Common myeloid progenitor, CD34-positive (primary cell): Measurements from ENCODE around the gene SYNE1.
A peak's percentile ranks its signal among the peaks of the same experiment; 100 is the strongest.

Experiments used
- CTCF ChIA-PET: fragments of 350-600 bp; sonication (Branson Sonifier 250); formaldehyde crosslinking; loops from one replicate; lab custom pipeline; 2021; ENCODE audit warnings: antibody characterized with exemption; lab: Charles Lee
- POLR2A ChIA-PET: fragments of 350-600 bp; sonication (Branson Sonifier 250); formaldehyde crosslinking; loops from one replicate; lab custom pipeline; 2021; ENCODE audit warnings: antibody characterized with exemption; lab: Charles Lee
- DNase-seq, 3 donors: peaks; one replicate each; pipeline versions ENCODE4 v3.0.0 to v3.0.0-alpha.2; 2013
- H3K27ac ChIP-seq, 2 experiments: 1 replicate in 1 of 2; 2 replicates in 1 of 2; pipeline ENCODE4 v1.7.0; 2013; ENCODE audit warnings: inconsistent platforms in 2 of 2, low read length in 2 of 2, mild to moderate bottlenecking in 2 of 2, low read depth in 1 of 2, moderate library complexity in 1 of 2; ENCODE audit not compliant: severe bottlenecking in 2 of 2, insufficient read depth in 1 of 2, poor library complexity in 1 of 2
- H3K27me3 ChIP-seq, 5 experiments: replicated peaks in 2 of 5; 1 replicate in 3 of 5; 2 replicates in 2 of 5; pipeline versions ENCODE4 v1.6.1 to v1.7.0; 2013; ENCODE audit warnings: low read length in 4 of 5, mild to moderate bottlenecking in 2 of 5, moderate library complexity in 2 of 5, inconsistent platforms in 1 of 5; ENCODE audit not compliant: insufficient read depth in 5 of 5, control insufficient read depth in 4 of 5
- H3K36me3 ChIP-seq, 4 experiments: 1 replicate in 2 of 4; 2 replicates in 2 of 4; pipeline versions ENCODE4 v1.6.1 to v1.7.0; 2013; ENCODE audit warnings: low read length in 3 of 4, control low read depth in 1 of 4, mild to moderate bottlenecking in 1 of 4; ENCODE audit not compliant: control insufficient read depth in 4 of 4, insufficient read depth in 4 of 4
- H3K4me1 ChIP-seq, 4 experiments: 1 replicate in 3 of 4; 2 replicates in 1 of 4; pipeline versions ENCODE4 v1.6.1 to v1.7.1; 2013; ENCODE audit warnings: low read length in 3 of 4, mild to moderate bottlenecking in 3 of 4, control low read depth in 1 of 4, inconsistent platforms in 1 of 4, moderate library complexity in 1 of 4; ENCODE audit not compliant: control insufficient read depth in 4 of 4, insufficient read depth in 4 of 4; ENCODE audit errors: control extremely low read depth in 1 of 4
- H3K4me3 ChIP-seq, 7 experiments: 1 replicate in 4 of 7; 2 replicates in 3 of 7; pipeline versions ENCODE4 v1.5.1 to v1.7.0; 2013; ENCODE audit warnings: mild to moderate bottlenecking in 7 of 7, low read length in 6 of 7, moderate library complexity in 6 of 7, inconsistent platforms in 2 of 7, low read depth in 2 of 7, control low read depth in 1 of 7; ENCODE audit not compliant: insufficient read depth in 4 of 7, control insufficient read depth in 1 of 7; ENCODE audit errors: extremely low read depth in 1 of 7
- H3K9me3 ChIP-seq, 5 experiments: 1 replicate in 4 of 5; 2 replicates in 1 of 5; pipeline versions ENCODE4 v1.6.1 to v1.7.1; 2013; ENCODE audit warnings: low read length in 4 of 5, mild to moderate bottlenecking in 2 of 5, inconsistent platforms in 1 of 5, low read depth in 1 of 5, moderate library complexity in 1 of 5; ENCODE audit not compliant: control insufficient read depth in 4 of 5, insufficient read depth in 2 of 5; ENCODE audit errors: control extremely low read depth in 1 of 5
- WGBS: methylation state at CpG from one replicate; pipeline ENCODE4 v1.1.5; 2013; ENCODE audit not compliant: insufficient coverage; 5-methylcytosine and 5-hydroxymethylcytosine counted together

The SYNE1 gene

DNA sequence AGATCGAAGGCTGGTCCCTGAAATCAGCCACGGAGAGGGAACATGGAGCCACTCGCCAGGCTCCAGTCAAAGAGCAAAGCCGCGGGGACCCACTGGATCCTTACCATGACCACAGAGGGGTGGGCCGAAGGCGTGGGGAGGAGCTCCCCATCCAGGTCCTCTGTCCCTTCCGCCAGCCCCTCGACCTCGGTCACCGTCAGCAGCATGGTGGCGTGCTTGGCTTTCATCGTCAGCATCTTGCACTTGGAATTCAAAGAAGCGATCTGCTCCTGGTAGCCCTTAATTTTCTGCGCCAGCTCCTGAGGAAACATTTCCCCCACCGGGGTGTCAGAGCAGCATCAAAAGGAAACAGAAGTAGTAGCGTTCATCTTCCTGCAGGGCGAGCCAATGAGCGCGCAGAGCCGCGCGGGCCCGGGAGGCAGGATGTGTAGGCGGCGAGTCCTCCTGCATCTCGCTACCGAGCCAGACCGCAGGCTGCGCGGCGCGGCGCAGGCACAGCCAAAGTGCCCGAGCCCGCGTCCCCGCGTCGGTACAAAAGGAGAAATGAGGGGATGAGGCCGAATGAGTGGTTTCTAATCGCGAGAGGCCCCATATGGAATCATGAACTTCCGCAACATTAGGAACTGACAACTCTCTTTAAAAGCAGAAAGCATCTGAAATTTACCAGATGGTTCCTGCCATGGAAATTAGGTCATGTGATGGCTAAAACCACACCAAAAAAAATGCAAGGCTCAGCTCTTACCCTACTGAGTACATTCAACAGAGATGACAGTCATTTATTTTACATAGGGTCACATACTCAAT lies 335.2 kb downstream of the SYNE1 start:
- peak overlapping the region; percentile 79 to 97 (median 88) for H3K4me3 ChIP-seq
- peak overlapping the region; percentile 73 to 85 for H3K27ac ChIP-seq
- CTCF ChIA-PET: interaction anchor here (0.9 to 2.4 kb wide), 11 partner anchors 8 to 55 kb away, joined by 3 to 31 read pairs (median 4); no protein-coding TSS in a partner anchor
- POLR2A ChIA-PET: interaction anchor here (0.6 kb wide), 2 partner anchors 14 to 110 kb away, joined by 3 read pairs; no protein-coding TSS in a partner anchor
- H3K9me3 ChIP-seq: no peaks in the 10 kb centered on the region
- DNase-seq: peak; percentile 95 to 99 (median 97)
- peaks cover 13 to 34% (median 19%) of the 10 kb centered on the region in 4 experiments for H3K4me1 ChIP-seq
- H3K36me3 ChIP-seq: no peaks in the 10 kb centered on the region
- WGBS: 0% methylated on average over 41 of the region's 44 CpGs
- H3K27me3 ChIP-seq: no peaks in the 10 kb centered on the region

DNA sequence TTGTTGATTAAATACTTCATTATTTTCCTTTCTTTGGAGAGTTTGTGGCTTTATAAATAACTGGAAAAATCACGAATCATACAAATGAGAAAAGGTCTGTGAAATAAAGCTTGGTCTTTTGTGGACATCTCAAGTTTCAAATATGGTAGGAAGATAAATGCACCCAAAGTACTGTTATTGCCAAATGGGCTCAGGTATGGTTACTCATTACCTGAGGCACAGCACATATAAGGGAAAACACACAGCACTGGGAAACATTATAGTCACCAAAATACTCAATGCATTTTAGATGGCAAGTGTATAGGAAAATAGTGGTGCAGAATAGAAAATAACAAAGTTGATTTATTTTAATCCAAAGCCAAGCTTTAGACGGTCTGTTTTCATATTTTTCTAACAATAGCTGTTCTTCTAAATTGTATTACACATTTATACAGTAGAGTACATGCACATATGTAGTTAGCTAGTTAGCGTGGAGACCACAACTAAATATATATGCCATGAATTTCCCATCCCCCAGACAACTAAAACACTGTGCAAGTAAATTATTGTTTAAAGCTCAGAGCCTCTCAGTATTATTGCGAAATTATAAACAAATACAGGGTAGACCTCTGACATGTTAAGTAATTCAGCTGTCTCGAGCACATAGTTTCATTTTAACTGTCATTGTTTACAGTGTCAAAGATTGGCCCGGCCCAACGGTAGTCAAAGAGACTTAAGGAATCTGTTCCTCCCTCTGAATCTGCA lies 336.0 kb downstream of the SYNE1 start:
- no peaks in the 10 kb centered on the region for H3K36me3 ChIP-seq
- peaks cover 13 to 37% (median 19%) of the 10 kb centered on the region in 4 experiments for H3K4me1 ChIP-seq
- CTCF ChIA-PET: interaction anchor here (0.9 to 2.4 kb wide), 11 partner anchors 9 to 56 kb away, joined by 3 to 31 read pairs (median 4); no protein-coding TSS in a partner anchor
- no peaks in the 10 kb centered on the region for H3K27me3 ChIP-seq
- no peak for DNase-seq
- H3K27ac ChIP-seq: peak overlapping the region; percentile 73 to 85
- WGBS: 0% methylated on average over 3 of the region's 7 CpGs
- H3K9me3 ChIP-seq: no peaks in the 10 kb centered on the region
- peak overlapping the region; percentile 79 to 97 (median 88) for H3K4me3 ChIP-seq
- POLR2A ChIA-PET: no interaction called here

- Histone ChIP-seq H3K36me3 (no peaks in the 10 kb centered on the region), H3K4me3 (peak overlapping the region in 5 of 7 experiments; percentile 13 to 97 (median 86)), H3K27me3 (no peaks in the 10 kb centered on the region), H3K27ac (peak overlapping the region in 1 of 2 experiments; percentile 85), H3K9me3 (no peaks in the 10 kb centered on the region), H3K4me1 (peaks cover 13 to 37% (median 19%) of the 10 kb centered on the region in 4 experiments)
- no peak for DNase-seq
- WGBS: 93% methylated on average over 5 of the region's 7 CpGs
- ChIA-PET CTCF (interaction anchor here (1.3 to 2.4 kb wide), 5 partner anchors 9 to 57 kb away, joined by 3 to 31 read pairs (median 10); no protein-coding TSS in a partner anchor), POLR2A (no interaction called here)
These were observed 336.6 kb downstream of the SYNE1 start for GRCh38 chr6:152300517-152300916.

DNA sequence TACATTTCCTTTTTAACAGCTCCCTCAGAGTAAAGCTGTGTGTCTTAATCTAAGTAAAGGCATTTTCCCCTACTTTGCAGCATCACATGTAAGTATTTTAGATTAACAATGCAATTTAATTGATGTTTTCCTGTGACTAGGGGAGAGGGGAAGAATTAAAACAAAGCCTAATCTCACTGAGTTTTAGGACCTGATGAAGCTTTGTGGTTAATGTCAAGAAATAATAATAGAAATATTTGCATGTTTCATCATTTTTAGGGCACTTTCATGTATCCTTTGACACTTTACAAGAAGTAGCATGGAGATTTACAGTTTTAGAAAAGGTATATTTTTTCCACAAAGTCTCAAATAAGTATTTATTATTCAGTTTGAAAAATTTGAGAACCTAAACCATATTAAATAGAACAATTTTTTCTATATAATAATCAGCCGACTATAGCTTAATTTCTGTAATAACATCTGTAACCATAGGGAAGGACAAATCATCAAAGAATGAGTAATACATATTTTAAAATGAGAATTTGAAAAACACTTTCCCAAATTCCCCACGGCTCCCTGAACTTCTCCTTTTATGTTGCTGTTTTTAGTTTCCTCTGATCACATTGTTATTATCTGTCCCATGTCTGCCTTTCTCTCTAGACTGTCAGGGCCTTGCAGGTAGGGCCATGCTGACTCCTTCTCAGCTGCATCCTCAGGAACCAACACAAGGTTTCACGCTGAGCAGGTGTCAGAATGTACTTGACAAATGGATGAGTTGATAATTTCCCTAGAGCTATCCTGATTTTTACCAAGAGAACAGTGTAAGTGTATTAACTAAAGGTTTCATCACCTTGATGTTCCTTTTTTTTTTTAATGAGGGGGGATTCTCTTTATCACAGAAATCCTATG lies 338.1 kb downstream of the SYNE1 start:
- Histone ChIP-seq H3K27ac (peak overlapping the region in 1 of 2 experiments; percentile 15), H3K4me3 (no peak overlapping the region), H3K36me3 (no peaks in the 10 kb centered on the region), H3K9me3 (no peaks in the 10 kb centered on the region), H3K4me1 (peaks cover 13 to 37% (median 19%) of the 10 kb centered on the region in 4 experiments), H3K27me3 (no peaks in the 10 kb centered on the region)
- CTCF ChIA-PET: interaction anchor here (1.2 to 3.4 kb wide), 6 partner anchors 9 to 403 kb away, joined by 3 to 13 read pairs (median 6); no protein-coding TSS in a partner anchor
- POLR2A ChIA-PET: no interaction called here
- DNase-seq: peak in 2 of 3 donors; percentile 35 to 55
- 0% methylated on average over 1 of the region's 3 CpGs for WGBS

DNA sequence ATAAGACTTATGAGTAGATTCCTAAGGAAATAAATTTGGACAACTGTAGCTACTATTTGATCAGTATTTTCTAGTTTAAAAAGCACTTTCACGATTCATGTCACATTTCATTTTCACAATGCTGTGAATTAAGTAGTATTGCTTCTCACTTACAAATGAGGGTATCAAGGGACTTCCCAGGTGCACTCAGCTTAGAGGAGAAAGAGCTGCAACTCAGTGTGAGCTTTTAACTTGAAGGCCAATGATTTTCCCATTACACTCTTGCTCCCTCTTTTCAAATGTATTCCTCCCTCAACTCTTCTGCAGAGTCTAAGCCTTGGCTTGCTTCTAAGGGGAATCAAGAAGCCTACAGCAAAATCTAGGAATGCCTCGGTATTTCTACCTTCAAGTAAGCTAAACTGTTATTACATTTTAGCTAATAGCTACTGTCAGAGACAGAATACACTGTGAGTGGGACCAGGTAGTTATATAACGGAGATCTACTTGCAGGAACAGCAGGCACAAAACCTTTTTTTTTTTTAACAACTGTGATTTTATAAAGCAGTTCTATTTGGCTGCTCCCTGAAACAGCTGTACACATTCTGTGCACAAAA lies 339.0 kb downstream of the SYNE1 start:
- H3K27ac ChIP-seq: no peak overlapping the region
- DNase-seq: no peak
- no peak overlapping the region for H3K4me3 ChIP-seq
- WGBS: 94% methylated on average over 2 of the region's 3 CpGs
- no peaks in the 10 kb centered on the region for H3K27me3 ChIP-seq
- H3K36me3 ChIP-seq: peaks cover 4 to 9% (median 6%) of the 10 kb centered on the region in 4 experiments
- H3K4me1 ChIP-seq: peaks cover 13 to 37% (median 19%) of the 10 kb centered on the region in 4 experiments
- no peaks in the 10 kb centered on the region for H3K9me3 ChIP-seq
- CTCF ChIA-PET: interaction anchor here (0.6 to 3.4 kb wide), 9 partner anchors 8 to 918 kb away, joined by 3 to 13 read pairs (median 3); no protein-coding TSS in a partner anchor
- POLR2A ChIA-PET: no interaction called here
